ENCODE measurements around the gene TRIM49D1. TPM values are rescaled to one million over a fixed set of nuclear protein-coding genes. Genes with fewer than 3 reads are reported as not detected.
"Not testable (repeated sequence)": the region's sequence is repeated elsewhere in the genome, so short reads cannot be mapped to it uniquely, and the experiment has no call there.

Gene TRIM49D1, protein sequence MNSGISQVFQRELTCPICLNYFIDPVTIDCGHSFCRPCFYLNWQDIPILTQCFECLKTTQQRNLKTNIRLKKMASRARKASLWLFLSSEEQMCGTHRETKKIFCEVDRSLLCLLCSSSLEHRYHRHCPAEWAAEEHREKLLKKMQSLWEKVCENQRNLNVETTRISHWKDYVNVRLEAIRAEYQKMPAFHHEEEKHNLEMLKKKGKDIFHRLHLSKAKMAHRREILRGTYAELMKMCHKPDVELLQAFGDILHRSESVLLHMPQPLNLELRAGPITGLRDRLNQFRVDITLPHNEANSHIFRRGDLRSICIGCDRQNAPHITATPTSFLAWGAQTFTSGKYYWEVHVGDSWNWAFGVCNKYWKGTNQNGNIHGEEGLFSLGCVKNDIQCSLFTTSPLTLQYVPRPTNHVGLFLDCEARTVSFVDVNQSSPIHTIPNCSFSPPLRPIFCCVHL
- total RNA-seq (2014; rRNA removed; shearing (Covaris generic)) (not detected in 2 replicates), total RNA-seq (2022) (not detected in 2 replicates), Bru-seq, nascent RNA (not detected), BruChase-seq, experiment 1, labeled RNA remaining after a 6-hour chase (not detected), BruChase-seq, experiment 2, labeled RNA remaining after a 2-hour chase (not detected)
- long read RNA-seq: 0 reads

DNA sequence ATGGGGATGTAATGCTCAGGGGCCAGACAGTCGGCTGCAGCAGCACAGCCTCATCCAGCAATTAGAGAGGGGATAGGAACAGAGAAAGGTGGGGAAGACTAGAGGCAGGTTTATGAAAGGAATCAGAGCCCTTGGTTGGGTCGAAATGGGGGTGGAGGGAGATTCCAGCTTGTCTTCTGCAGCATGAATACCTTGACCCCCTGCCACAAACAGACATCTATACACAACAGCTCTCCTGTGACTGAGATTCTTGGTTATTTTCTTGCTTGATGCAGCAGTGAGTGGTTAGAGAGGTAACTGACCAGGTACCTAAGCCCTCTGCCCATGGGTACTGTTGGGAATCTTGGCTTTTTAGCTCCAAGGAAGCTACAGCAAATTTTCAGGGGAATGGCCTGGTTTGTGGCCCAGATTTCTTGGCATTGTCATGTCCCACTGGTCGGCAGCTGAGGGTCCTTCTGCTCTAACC is at the start of gene TRIM49D1:
TSS of gene TRIM49D1 (minus strand) at position 51 of the 466 bp plus-strand sequence. CDS start 4,535 bp downstream, outside the sequence.
- Histone ChIP-seq H3K4me2 (ENCODE audit: low read length) (no peak within 1 kb of the TSS), H3K9me3 (ENCODE audit: low read length) (no peaks in the 10 kb centered on the region), H3K9me2 (ENCODE audit: insufficient read depth, low read length) (no peaks in the 10 kb centered on the region), H3K36me3 (ENCODE audit: insufficient read depth, low read length) (no peaks in the 10 kb centered on the region), H3K4me1 (ENCODE audit: insufficient read depth, low read length, poor library complexity, severe bottlenecking) (no peaks in the 10 kb centered on the region), H3K4me3 (ENCODE audit: low read depth, low read length, poor library complexity, severe bottlenecking) (no peak within 1 kb of the TSS), H3K79me2 (ENCODE audit: insufficient read depth, low read depth, low read length) (no peaks in the 10 kb centered on the region), H3K27ac (ENCODE audit: low read depth, low read length, poor library complexity, severe bottlenecking) (no peak within 1 kb of the TSS), H4K20me1 (ENCODE audit: insufficient read depth, low read length) (no peaks in the 10 kb centered on the region), H2AFZ (ENCODE audit: low read length) (no peak within 1 kb of the TSS)
- no peak for TF ChIP-seq EZH2phosphoT487 (IDR thresholded peaks at IDR 0.05; ENCODE audit: borderline replicate concordance, low read depth, low read length)
- TF ChIP-seq, protein P1, sequence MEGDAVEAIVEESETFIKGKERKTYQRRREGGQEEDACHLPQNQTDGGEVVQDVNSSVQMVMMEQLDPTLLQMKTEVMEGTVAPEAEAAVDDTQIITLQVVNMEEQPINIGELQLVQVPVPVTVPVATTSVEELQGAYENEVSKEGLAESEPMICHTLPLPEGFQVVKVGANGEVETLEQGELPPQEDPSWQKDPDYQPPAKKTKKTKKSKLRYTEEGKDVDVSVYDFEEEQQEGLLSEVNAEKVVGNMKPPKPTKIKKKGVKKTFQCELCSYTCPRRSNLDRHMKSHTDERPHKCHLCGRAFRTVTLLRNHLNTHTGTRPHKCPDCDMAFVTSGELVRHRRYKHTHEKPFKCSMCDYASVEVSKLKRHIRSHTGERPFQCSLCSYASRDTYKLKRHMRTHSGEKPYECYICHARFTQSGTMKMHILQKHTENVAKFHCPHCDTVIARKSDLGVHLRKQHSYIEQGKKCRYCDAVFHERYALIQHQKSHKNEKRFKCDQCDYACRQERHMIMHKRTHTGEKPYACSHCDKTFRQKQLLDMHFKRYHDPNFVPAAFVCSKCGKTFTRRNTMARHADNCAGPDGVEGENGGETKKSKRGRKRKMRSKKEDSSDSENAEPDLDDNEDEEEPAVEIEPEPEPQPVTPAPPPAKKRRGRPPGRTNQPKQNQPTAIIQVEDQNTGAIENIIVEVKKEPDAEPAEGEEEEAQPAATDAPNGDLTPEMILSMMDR (conservative IDR thresholded peaks at IDR 0.05; ENCODE audit: low read length): no peak
- no peak for DNase-seq (ENCODE audit: low spot score)
- no TSS peak for BruUV-seq (replicated peaks)
- POLR2A ChIA-PET: interaction anchor here (0.6 kb wide), 1 partner anchor 1324 kb away, joined by 4 read pairs; no protein-coding TSS in a partner anchor
- intact Hi-C loops (cut with micrococcal nuclease; ENCODE audit: unreplicated experiment): no loop called here
- CTCF ChIA-PET (ENCODE audit: unreplicated experiment): no interaction called here

DNA sequence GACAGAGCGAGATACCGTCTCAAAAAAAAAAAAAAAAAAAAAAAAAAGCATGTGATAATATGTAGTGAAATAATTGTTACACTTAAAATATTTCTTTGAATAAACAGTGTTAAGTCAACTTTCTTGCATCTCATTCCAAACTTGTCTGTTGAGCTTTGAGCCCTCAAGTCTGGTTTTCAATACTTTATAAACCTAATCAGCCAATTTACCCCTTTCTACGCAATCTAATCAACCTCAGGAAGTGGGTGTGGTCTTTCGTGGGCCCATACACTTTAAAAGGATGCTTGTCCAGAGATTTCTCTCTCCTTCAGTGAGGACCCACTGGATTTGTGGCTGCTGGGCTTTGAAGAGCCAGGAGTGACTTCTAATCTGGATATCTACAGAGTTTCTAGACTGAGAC is 43.7 kb upstream of the TRIM49D1 start, which contains the start of gene TRIM64:
TSS of gene TRIM64 (plus strand) at position 301 of the 400 bp plus-strand sequence. CDS start 2,467 bp downstream, outside the sequence.
- POLR2A ChIA-PET: not testable (repeated sequence)

DNA sequence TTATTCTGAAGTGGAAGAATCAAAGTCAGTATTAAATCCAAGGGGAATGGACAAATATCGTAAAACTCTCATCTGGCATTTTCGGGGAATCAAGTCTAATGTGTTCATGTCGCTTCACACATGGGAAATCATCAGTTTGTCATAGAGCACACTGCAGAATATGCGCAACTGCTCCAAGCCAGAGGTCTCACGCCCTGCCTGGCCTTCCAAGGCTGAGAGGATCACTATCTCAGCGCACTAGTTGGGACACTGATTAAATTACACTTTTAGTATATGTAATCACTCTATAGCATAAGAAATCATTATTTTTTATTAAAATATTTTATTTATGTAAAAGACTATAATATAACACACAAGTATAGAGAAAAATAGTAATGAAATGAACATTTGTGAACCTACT is 38.8 kb upstream of the TRIM49D1 start:
- H3K36me3 ChIP-seq (ENCODE audit: insufficient read depth, low read length); H3K4me3 ChIP-seq (ENCODE audit: low read depth, low read length, poor library complexity, severe bottlenecking); DNase-seq (ENCODE audit: low spot score); intact Hi-C loops (cut with micrococcal nuclease; ENCODE audit: unreplicated experiment); H3K4me1 ChIP-seq (ENCODE audit: insufficient read depth, low read length, poor library complexity, severe bottlenecking); CTCF ChIA-PET (ENCODE audit: unreplicated experiment); H3K9me3 ChIP-seq (ENCODE audit: low read length); BruUV-seq (replicated peaks); H3K9me2 ChIP-seq (ENCODE audit: insufficient read depth, low read length); H3K4me2 ChIP-seq (ENCODE audit: low read length); H4K20me1 ChIP-seq (ENCODE audit: insufficient read depth, low read length); H3K27ac ChIP-seq (ENCODE audit: low read depth, low read length, poor library complexity, severe bottlenecking); H3K79me2 ChIP-seq (ENCODE audit: insufficient read depth, low read depth, low read length); POLR2A ChIA-PET; H2AFZ ChIP-seq (ENCODE audit: low read length): not testable (repeated sequence)

More for the DNA sequence above, 43.7 kb upstream of the TRIM49D1 start, which contains the start of gene TRIM64:
- H3K4me3 ChIP-seq (ENCODE audit: low read depth, low read length, poor library complexity, severe bottlenecking); H3K4me2 ChIP-seq (ENCODE audit: low read length); H3K36me3 ChIP-seq (ENCODE audit: insufficient read depth, low read length); DNase-seq (ENCODE audit: low spot score); H4K20me1 ChIP-seq (ENCODE audit: insufficient read depth, low read length); H3K9me2 ChIP-seq (ENCODE audit: insufficient read depth, low read length); BruUV-seq (replicated peaks); H3K79me2 ChIP-seq (ENCODE audit: insufficient read depth, low read depth, low read length); H3K9me3 ChIP-seq (ENCODE audit: low read length); CTCF ChIA-PET (ENCODE audit: unreplicated experiment); intact Hi-C loops (cut with micrococcal nuclease; ENCODE audit: unreplicated experiment); H3K4me1 ChIP-seq (ENCODE audit: insufficient read depth, low read length, poor library complexity, severe bottlenecking); H2AFZ ChIP-seq (ENCODE audit: low read length); H3K27ac ChIP-seq (ENCODE audit: low read depth, low read length, poor library complexity, severe bottlenecking): not testable (repeated sequence)

DNA sequence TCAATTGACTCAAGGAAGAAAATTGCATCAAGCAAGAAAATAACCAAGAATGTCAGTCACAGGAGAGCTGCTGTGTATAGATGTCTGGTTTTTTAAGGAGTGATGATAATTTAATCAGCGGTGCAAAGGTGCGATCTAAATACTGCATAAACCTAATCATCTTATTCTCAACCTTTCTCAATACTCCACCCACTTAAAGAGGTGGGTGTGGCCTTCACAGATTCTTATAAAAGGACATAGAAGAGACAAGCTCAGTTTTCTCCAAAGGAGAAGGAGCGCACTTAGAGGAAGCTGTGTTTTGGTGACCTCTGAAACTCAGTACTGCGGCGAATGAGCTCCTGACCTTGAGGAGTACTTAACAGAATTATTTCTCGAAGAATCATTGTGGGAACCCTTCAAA is 1.7 kb upstream of the TRIM49D1 start, which contains the start of gene TRIM49D2:
TSS of gene TRIM49D2 (plus strand) at position 301 of the 400 bp plus-strand sequence. CDS start 2,698 bp downstream, outside the sequence.
- H4K20me1 ChIP-seq (ENCODE audit: insufficient read depth, low read length); H3K9me2 ChIP-seq (ENCODE audit: insufficient read depth, low read length); H3K36me3 ChIP-seq (ENCODE audit: insufficient read depth, low read length); H3K9me3 ChIP-seq (ENCODE audit: low read length); H3K4me2 ChIP-seq (ENCODE audit: low read length); CTCF ChIA-PET (ENCODE audit: unreplicated experiment); H3K79me2 ChIP-seq (ENCODE audit: insufficient read depth, low read depth, low read length); H2AFZ ChIP-seq (ENCODE audit: low read length); POLR2A ChIA-PET; BruUV-seq (replicated peaks); H3K4me3 ChIP-seq (ENCODE audit: low read depth, low read length, poor library complexity, severe bottlenecking); DNase-seq (ENCODE audit: low spot score); intact Hi-C loops (cut with micrococcal nuclease; ENCODE audit: unreplicated experiment); H3K4me1 ChIP-seq (ENCODE audit: insufficient read depth, low read length, poor library complexity, severe bottlenecking); H3K27ac ChIP-seq (ENCODE audit: low read depth, low read length, poor library complexity, severe bottlenecking): not testable (repeated sequence)

DNA sequence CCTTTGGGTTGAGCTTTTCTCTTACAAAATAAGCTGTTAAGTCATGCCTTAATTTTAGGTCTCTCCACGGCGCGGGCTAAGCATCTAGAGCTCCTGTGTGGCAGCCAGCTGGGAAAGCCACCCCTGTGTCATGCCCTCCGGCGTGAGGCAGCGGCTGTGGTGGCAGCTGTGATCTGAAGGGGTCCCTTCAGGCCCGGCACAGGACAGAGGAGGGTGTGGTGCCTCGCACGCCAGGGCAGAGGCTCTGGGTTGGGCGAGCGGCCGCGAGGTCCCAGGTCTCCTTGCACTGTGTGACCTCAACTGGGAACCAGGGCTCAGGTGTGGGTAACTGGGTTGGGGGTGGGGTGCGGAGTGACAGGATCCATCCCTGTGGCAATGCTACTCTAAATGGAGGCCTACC is 21.2 kb downstream of the TRIM49D1 start:
- H3K9me3 ChIP-seq (ENCODE audit: low read length); H3K4me3 ChIP-seq (ENCODE audit: low read depth, low read length, poor library complexity, severe bottlenecking); H3K79me2 ChIP-seq (ENCODE audit: insufficient read depth, low read depth, low read length); H3K4me2 ChIP-seq (ENCODE audit: low read length); BruUV-seq (replicated peaks); H3K9me2 ChIP-seq (ENCODE audit: insufficient read depth, low read length); H3K36me3 ChIP-seq (ENCODE audit: insufficient read depth, low read length); intact Hi-C loops (cut with micrococcal nuclease; ENCODE audit: unreplicated experiment); H3K27ac ChIP-seq (ENCODE audit: low read depth, low read length, poor library complexity, severe bottlenecking); CTCF ChIA-PET (ENCODE audit: unreplicated experiment); POLR2A ChIA-PET; H4K20me1 ChIP-seq (ENCODE audit: insufficient read depth, low read length); H2AFZ ChIP-seq (ENCODE audit: low read length); H3K4me1 ChIP-seq (ENCODE audit: insufficient read depth, low read length, poor library complexity, severe bottlenecking); DNase-seq (ENCODE audit: low spot score): not testable (repeated sequence)
